Upper lobe of left lung (tissue), 4 donors: ENCODE results near the gene CEP55.

ENCODE experiments used
- POLR2AphosphoS5 ChIP-seq, 2 donors: sonication (generic); formaldehyde crosslinking; IDR thresholded peaks; one replicate each; pipeline ENCODE4 v1.5.1; 2017; ENCODE audit warnings: antibody characterized with exemption in 2 of 2
- TF ChIP-seq, protein P1 (sequence below), 6 experiments: fragments of 450-650 bp in 4 of 6; fragments of 200-600 bp in 2 of 6; sonication (generic) in 2 of 6; IDR thresholded peaks; one replicate each; pipeline ENCODE4 v1.5.1; 2016 to 2019; ENCODE audit warnings: antibody characterized with exemption in 6 of 6

DNA sequence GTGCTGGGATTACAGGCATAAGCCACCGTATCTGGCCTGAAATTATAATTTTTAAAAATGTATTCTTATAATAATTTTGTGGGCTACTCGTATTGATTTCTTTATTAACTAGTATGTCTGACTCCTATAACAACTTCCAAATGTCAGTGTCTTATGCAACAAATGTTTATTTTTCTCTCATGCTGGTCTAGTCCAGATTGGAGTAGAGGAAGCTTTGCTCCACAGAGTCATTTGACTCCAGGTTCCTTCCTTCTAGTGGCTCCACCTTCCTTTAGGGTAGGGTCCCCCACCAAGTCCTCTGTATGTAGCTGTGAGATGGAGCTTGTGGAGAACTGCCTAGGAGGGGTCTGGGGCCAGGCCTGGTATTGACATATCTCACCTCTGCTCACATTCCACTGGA lies 8.7 kb downstream of the CEP55 start:
- no peak for TF ChIP-seq POLR2AphosphoS5 (IDR thresholded peaks at IDR 0.05)
- TF ChIP-seq, protein P1, sequence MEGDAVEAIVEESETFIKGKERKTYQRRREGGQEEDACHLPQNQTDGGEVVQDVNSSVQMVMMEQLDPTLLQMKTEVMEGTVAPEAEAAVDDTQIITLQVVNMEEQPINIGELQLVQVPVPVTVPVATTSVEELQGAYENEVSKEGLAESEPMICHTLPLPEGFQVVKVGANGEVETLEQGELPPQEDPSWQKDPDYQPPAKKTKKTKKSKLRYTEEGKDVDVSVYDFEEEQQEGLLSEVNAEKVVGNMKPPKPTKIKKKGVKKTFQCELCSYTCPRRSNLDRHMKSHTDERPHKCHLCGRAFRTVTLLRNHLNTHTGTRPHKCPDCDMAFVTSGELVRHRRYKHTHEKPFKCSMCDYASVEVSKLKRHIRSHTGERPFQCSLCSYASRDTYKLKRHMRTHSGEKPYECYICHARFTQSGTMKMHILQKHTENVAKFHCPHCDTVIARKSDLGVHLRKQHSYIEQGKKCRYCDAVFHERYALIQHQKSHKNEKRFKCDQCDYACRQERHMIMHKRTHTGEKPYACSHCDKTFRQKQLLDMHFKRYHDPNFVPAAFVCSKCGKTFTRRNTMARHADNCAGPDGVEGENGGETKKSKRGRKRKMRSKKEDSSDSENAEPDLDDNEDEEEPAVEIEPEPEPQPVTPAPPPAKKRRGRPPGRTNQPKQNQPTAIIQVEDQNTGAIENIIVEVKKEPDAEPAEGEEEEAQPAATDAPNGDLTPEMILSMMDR (IDR thresholded peaks at IDR 0.05) = no peak
